ENCODE results near the gene NAPSA.

DNA sequence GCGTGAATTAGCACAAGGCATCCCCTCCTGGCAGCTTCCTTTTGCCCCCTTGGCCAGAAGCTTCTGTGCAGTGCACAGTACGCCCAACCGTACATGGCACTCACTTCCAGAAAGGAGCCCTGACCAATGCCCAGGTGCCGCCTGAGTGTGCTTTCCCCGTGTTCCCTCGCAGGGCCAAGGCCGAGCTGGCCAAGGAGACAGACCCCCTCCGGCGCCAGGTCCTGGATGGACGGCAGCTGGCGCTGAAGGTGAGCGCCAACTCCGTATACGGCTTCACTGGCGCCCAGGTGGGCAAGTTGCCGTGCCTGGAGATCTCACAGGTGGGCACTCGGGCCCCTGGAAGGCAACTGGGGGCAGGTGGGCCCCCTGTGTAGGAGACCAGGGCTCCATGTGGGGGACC lies 43.9 kb upstream of the NAPSA start:
- TF ChIP-seq NFIC (IDR thresholded peaks at IDR 0.05) (no peak), RAD21 (IDR thresholded peaks at IDR 0.05; ENCODE audit: low read depth) (no peak), CEBPB (IDR thresholded peaks at IDR 0.05) (no peak), CREB1 (IDR thresholded peaks at IDR 0.05; ENCODE audit: low read depth) (no peak), TAF1 (IDR thresholded peaks at IDR 0.05; ENCODE audit: low read depth) (no peak), ZBTB7A (IDR thresholded peaks at IDR 0.05; ENCODE audit: low read depth) (no peak), TCF12 (IDR thresholded peaks at IDR 0.05; ENCODE audit: low read depth) (no peak), YY1 (IDR thresholded peaks at IDR 0.05; ENCODE audit: low read depth) (no peak), EGR1 (IDR thresholded peaks at IDR 0.05) (no peak), EP300 (IDR thresholded peaks at IDR 0.05; ENCODE audit: borderline replicate concordance) (no peak)
- TF ChIP-seq, protein P1, sequence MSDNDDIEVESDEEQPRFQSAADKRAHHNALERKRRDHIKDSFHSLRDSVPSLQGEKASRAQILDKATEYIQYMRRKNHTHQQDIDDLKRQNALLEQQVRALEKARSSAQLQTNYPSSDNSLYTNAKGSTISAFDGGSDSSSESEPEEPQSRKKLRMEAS (IDR thresholded peaks at IDR 0.05): no peak
- TF ChIP-seq, protein P2, sequence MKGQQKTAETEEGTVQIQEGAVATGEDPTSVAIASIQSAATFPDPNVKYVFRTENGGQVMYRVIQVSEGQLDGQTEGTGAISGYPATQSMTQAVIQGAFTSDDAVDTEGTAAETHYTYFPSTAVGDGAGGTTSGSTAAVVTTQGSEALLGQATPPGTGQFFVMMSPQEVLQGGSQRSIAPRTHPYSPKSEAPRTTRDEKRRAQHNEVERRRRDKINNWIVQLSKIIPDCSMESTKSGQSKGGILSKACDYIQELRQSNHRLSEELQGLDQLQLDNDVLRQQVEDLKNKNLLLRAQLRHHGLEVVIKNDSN (IDR thresholded peaks at IDR 0.05): no peak
- TF ChIP-seq, protein P3, sequence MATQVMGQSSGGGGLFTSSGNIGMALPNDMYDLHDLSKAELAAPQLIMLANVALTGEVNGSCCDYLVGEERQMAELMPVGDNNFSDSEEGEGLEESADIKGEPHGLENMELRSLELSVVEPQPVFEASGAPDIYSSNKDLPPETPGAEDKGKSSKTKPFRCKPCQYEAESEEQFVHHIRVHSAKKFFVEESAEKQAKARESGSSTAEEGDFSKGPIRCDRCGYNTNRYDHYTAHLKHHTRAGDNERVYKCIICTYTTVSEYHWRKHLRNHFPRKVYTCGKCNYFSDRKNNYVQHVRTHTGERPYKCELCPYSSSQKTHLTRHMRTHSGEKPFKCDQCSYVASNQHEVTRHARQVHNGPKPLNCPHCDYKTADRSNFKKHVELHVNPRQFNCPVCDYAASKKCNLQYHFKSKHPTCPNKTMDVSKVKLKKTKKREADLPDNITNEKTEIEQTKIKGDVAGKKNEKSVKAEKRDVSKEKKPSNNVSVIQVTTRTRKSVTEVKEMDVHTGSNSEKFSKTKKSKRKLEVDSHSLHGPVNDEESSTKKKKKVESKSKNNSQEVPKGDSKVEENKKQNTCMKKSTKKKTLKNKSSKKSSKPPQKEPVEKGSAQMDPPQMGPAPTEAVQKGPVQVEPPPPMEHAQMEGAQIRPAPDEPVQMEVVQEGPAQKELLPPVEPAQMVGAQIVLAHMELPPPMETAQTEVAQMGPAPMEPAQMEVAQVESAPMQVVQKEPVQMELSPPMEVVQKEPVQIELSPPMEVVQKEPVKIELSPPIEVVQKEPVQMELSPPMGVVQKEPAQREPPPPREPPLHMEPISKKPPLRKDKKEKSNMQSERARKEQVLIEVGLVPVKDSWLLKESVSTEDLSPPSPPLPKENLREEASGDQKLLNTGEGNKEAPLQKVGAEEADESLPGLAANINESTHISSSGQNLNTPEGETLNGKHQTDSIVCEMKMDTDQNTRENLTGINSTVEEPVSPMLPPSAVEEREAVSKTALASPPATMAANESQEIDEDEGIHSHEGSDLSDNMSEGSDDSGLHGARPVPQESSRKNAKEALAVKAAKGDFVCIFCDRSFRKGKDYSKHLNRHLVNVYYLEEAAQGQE (IDR thresholded peaks at IDR 0.05; ENCODE audit: low read depth): no peak

All from Ishikawa (cell line).